HepG2 (cell line): ENCODE results near the gene SLCO1B3. TPM values are rescaled to one million over a fixed set of nuclear protein-coding genes. Genes with fewer than 3 reads are reported as not detected.

ENCODE experiments used
- ATAC-seq: fragments of 200-7000 bp; cut with Tn5 transposase; 3 replicates; pipeline ENCODE4 v1.9.1; 2020; ENCODE audit warnings: mild to moderate bottlenecking, moderate library complexity
- BruUV-seq: library from RNA; stranded (reverse); fragments of 400-500 nt; replicated peaks from 2 replicates; lab custom pipeline; 2021; lab: Mats Ljungman, UMichigan
- CTCF ChIA-PET: fragments of 300-600 bp; formaldehyde crosslinking; extraction: SDS; loops from one replicate; lab custom pipeline; 2021; ENCODE audit warnings: low total read pairs, inconsistent platforms, low intra/inter-chr PET ratio; lab: Yijun Ruan, JAX
- POLR2A ChIA-PET: fragments of 350-600 bp; sonication (Branson Sonifier 250); formaldehyde crosslinking; loops from one replicate; lab custom pipeline; 2020; ENCODE audit warnings: antibody characterized with exemption, inconsistent platforms; lab: Yijun Ruan, JAX
- DNase-seq: peaks from one replicate; pipeline ENCODE4 v3.0.0-alpha.2; 2015; ENCODE audit warnings: low spot score
- FAIRE-seq: peaks from 3 replicates; lab custom pipeline; 2011; peaks lifted over from hg19 to GRCh38; lab: Jason Lieb, UNC
- H2AFZ ChIP-seq: one replicate; pipeline ENCODE4 v1.6.1; 2011; ENCODE audit warnings: low read length, inconsistent platforms
- H3K27ac ChIP-seq: fragments of 300-600 bp; 3 replicates; pipeline ENCODE4 v1.8.0; 2011; ENCODE audit warnings: mixed run types, mild to moderate bottlenecking, mixed read lengths, low read length, inconsistent platforms; ENCODE audit not compliant: insufficient read depth; ENCODE audit errors: extremely low read length
- H3K27me3 ChIP-seq, 2 experiments: fragments of 200-600 bp in 1 of 2; 2 replicates in 1 of 2; 3 replicates in 1 of 2; pipeline versions ENCODE4 v1.6.0 to v1.8.0; 2011; ENCODE audit warnings: low read length in 2 of 2, mild to moderate bottlenecking in 2 of 2, moderate library complexity in 2 of 2, inconsistent platforms in 1 of 2; ENCODE audit not compliant: insufficient read depth in 2 of 2, control insufficient read depth in 1 of 2
- H3K36me3 ChIP-seq, 2 experiments: fragments of 200-600 bp in 1 of 2; replicated peaks in 1 of 2; 2 replicates in 1 of 2; 3 replicates in 1 of 2; pipeline versions ENCODE4 v1.5.1 to v1.8.0; 2011; ENCODE audit warnings: low read length in 2 of 2, inconsistent platforms in 1 of 2; ENCODE audit not compliant: insufficient read depth in 2 of 2, control insufficient read depth in 1 of 2
- H3K4me1 ChIP-seq: 2 replicates; pipeline ENCODE4 v1.5.1; 2012; ENCODE audit warnings: low read length, inconsistent platforms; ENCODE audit not compliant: insufficient read depth
- H3K4me2 ChIP-seq: 2 replicates; pipeline ENCODE4 v1.6.0; 2011; ENCODE audit warnings: low read depth, low read length, inconsistent platforms
- H3K4me3 ChIP-seq, 3 experiments: fragments of 200-600 bp in 1 of 3; sonication (generic), shearing (Covaris generic) in 1 of 3; replicated peaks in 1 of 3; 2 replicates each; pipeline ENCODE4 v1.5.1; 2011 to 2016; ENCODE audit warnings: low read length in 3 of 3, inconsistent platforms in 2 of 3, low read depth in 2 of 3, mild to moderate bottlenecking in 2 of 3, control low read depth in 1 of 3, mixed read lengths in 1 of 3; ENCODE audit not compliant: insufficient read depth in 1 of 3
- H3K79me2 ChIP-seq: one replicate; pipeline ENCODE4 v1.6.1; 2011; ENCODE audit warnings: low read length, inconsistent platforms; ENCODE audit not compliant: insufficient read depth
- H3K9ac ChIP-seq: 2 replicates; pipeline ENCODE4 v1.6.0; 2011; ENCODE audit warnings: mild to moderate bottlenecking, low read depth, low read length, inconsistent platforms; ENCODE audit not compliant: insufficient read depth
- H3K9me3 ChIP-seq: 2 replicates; pipeline ENCODE4 v1.5.1; 2012; ENCODE audit warnings: mild to moderate bottlenecking, low read length
- H4K20me1 ChIP-seq: 2 replicates; pipeline ENCODE4 v1.6.0; 2011; ENCODE audit warnings: inconsistent platforms, mild to moderate bottlenecking, low read length, moderate library complexity; ENCODE audit not compliant: insufficient read depth
- E2F2 ChIP-seq: sonication (generic); formaldehyde crosslinking; IDR thresholded peaks from 2 replicates; pipeline ENCODE4 v1.4.0; 2020; ENCODE audit warnings: missing genetic modification reagents, borderline replicate concordance
- HES4 ChIP-seq: sonication (generic); formaldehyde crosslinking; IDR thresholded peaks from 2 replicates; pipeline ENCODE4 v1.9.0; 2021; ENCODE audit warnings: mild to moderate bottlenecking, missing genetic modification reagents, borderline replicate concordance
- PAF1 ChIP-seq: IDR thresholded peaks from 2 replicates; pipeline ENCODE4 v1.6.1; 2016; ENCODE audit warnings: missing genetic modification reagents, missing compliant biosample characterization
- SKIL ChIP-seq: sonication (generic); formaldehyde crosslinking; IDR thresholded peaks from 2 replicates; pipeline ENCODE4 v1.8.0; 2022; ENCODE audit warnings: missing genetic modification reagents, mild to moderate bottlenecking, moderate library complexity, borderline replicate concordance
- ZNF616 ChIP-seq: sonication (generic); formaldehyde crosslinking; IDR thresholded peaks from 2 replicates; pipeline ENCODE4 v1.5.0; 2020; ENCODE audit warnings: low read depth, mild to moderate bottlenecking, missing genetic modification reagents
- WGBS: methylation state at CpG from one replicate; pipeline ENCODE4 v1.1.6; 2017; ENCODE audit warnings: low lambda C conversion rate; 5-methylcytosine and 5-hydroxymethylcytosine counted together
- in situ Hi-C: cut with HindIII; loops from 2 replicates; pipeline ENCODE4 v1.10.0; 2017; ENCODE audit warnings: low pct_unique_long_range_greater_than_20kb; ENCODE audit not compliant: extremely low pct_ligation_motif_present
- intact Hi-C: fragments of 100-400 bp; cut with micrococcal nuclease; formaldehyde crosslinking; loops from one replicate; pipeline ENCODE4 v1.10.0; 2022; ENCODE audit not compliant: unreplicated experiment
- polyA plus RNA-seq, 8 experiments: library from polyadenylated mRNA; depleted of rRNA in 3 of 8; stranded (reverse) in 7 of 8; unstranded in 1 of 8; fragments of >200 nt; fragmentation: Illumina TruSeq in 4 of 8; extraction: Trizol in 4 of 8; gene quantifications; 2 replicates each; pipeline versions ENCODE4 v1.2.1 to v1.2.3, GENCODE V29; 2011 to 2016; ENCODE audit warnings: low read depth in 4 of 8, missing spikeins in 1 of 8, mixed read lengths in 1 of 8; ENCODE audit not compliant: insufficient read depth in 1 of 8
- small RNA-seq, 3 experiments: library from RNA; depleted of rRNA; stranded (forward); fragments of <200 nt; gene quantifications; one replicate each; pipeline ENCODE3, GENCODE V24; 2012; ENCODE audit warnings: low read depth in 2 of 3, low replicate concordance in 1 of 3; ENCODE audit not compliant: insufficient read length in 3 of 3, insufficient read depth in 2 of 3
- total RNA-seq, 5 experiments: library from RNA; depleted of rRNA; stranded (reverse); fragments of >200 nt; fragmentation: Illumina TruSeq; extraction: Trizol; gene quantifications; 2 replicates each; pipeline ENCODE4 v1.2.3, GENCODE V29; 2016; ENCODE audit warnings: low read depth in 1 of 5

The SLCO1B3 gene
- total and polyA plus RNA-seq, 2 of the 13 experiments (the other 11 are each of a cell fraction or from before 2014, with no cell fraction given) = 0.15 TPM; not detected in 1

GRCh38 chr12:20963303-20963702 lies 152.8 kb downstream of the SLCO1B3 start:
- CTCF ChIA-PET = no interaction called here
- WGBS = 2% methylated on average over 2 of the region's 2 CpGs
- no peak for FAIRE-seq
- DNase-seq = no peak
- intact Hi-C loops (no loop called here), in situ Hi-C loops (no loop called here)
- Histone ChIP-seq H3K4me1 (no peaks in the 10 kb centered on the region), H3K9ac (no peak overlapping the region), H3K27me3 (no peaks in the 10 kb centered on the region), H3K79me2 (no peaks in the 10 kb centered on the region), H3K4me2 (no peak overlapping the region), H2AFZ (no peak overlapping the region), H3K27ac (no peak overlapping the region), H3K4me3 (no peak overlapping the region), H3K36me3 (no peaks in the 10 kb centered on the region), H4K20me1 (no peaks in the 10 kb centered on the region), H3K9me3 (peaks cover 53% of the 10 kb centered on the region)
- no peak for TF ChIP-seq E2F2 (CRISPR knock-in tag)
- ATAC-seq = no peak
- POLR2A ChIA-PET = no interaction called here
- no TSS peak for BruUV-seq

- no TSS peak for BruUV-seq
- H3K4me3 ChIP-seq = no peak overlapping the region
- no peak overlapping the region for H3K4me2 ChIP-seq
- no peak overlapping the region for H2AFZ ChIP-seq
- CTCF ChIA-PET = no interaction called here
- ATAC-seq = no peak
- H3K4me1 ChIP-seq = no peaks in the 10 kb centered on the region
- intact Hi-C loops = no loop called here
- H3K27ac ChIP-seq = no peak overlapping the region
- no peak overlapping the region for H3K9ac ChIP-seq
- no peaks in the 10 kb centered on the region for H3K27me3 ChIP-seq
- peaks cover 51% of the 10 kb centered on the region for H3K9me3 ChIP-seq
- H3K36me3 ChIP-seq = no peaks in the 10 kb centered on the region
- H3K79me2 ChIP-seq = no peaks in the 10 kb centered on the region
- no peak for DNase-seq
- TF ChIP-seq PAF1 (CRISPR knock-in tag) = no peak
- TF ChIP-seq ZNF616 (CRISPR knock-in tag) = no peak
- no peak for TF ChIP-seq HES4 (CRISPR knock-in tag)
- TF ChIP-seq SKIL (CRISPR knock-in tag) = no peak
- POLR2A ChIA-PET = no interaction called here
- no peaks in the 10 kb centered on the region for H4K20me1 ChIP-seq
- in situ Hi-C loops = no loop called here
- no peak for FAIRE-seq
- WGBS = 3% methylated on average over 4 of the region's 4 CpGs
Measured at GRCh38 chr12:20963762-20964161, 153.3 kb downstream of the SLCO1B3 start.

Small RNA genes within 50 kb of the gene (small RNA-seq; reads per million reads assigned to genes)
- 0 reads per million in 3 experiments for gene AC011604.1

Other genes starting within 250 kb of the SLCO1B3 start
- gene SLCO1C1, start 115.4 kb upstream of the SLCO1B3 start, total RNA-seq (2016; rRNA removed; fragmentation: Illumina TruSeq; extraction: Trizol) = not detected in 2 replicates
- gene SLCO1C1, start 115.4 kb upstream of the SLCO1B3 start, polyA plus RNA-seq (2011; rRNA removed) = not detected in 2 replicates